OCI-LY1 (cell line): ENCODE measurements around the gene GPR158.

Experiments
- H2AFZ ChIP-seq: fragments of 200-600 bp; sonication (generic), shearing (Covaris generic); 2 replicates; pipeline ENCODE4 v1.6.0; 2014; ENCODE audit warnings: antibody characterized with exemption, mild to moderate bottlenecking, low read length
- H3F3A ChIP-seq: fragments of 200-600 bp; sonication (generic), shearing (Covaris generic); 2 replicates; pipeline ENCODE4 v1.6.0; 2014; ENCODE audit warnings: mild to moderate bottlenecking, antibody characterized with exemption, low read length, moderate library complexity; ENCODE audit not compliant: insufficient read depth
- H3K27ac ChIP-seq: fragments of 200-600 bp; sonication (generic); 2 replicates; pipeline ENCODE4 v1.5.1; 2014; ENCODE audit warnings: low read length, mixed run types, mild to moderate bottlenecking, low read depth; ENCODE audit not compliant: poor library complexity, severe bottlenecking
- H3K27me3 ChIP-seq: fragments of 200-600 bp; sonication (generic); 2 replicates; pipeline ENCODE4 v1.6.0; 2014; ENCODE audit warnings: antibody characterized with exemption, mild to moderate bottlenecking, low read length, moderate library complexity; ENCODE audit not compliant: insufficient read depth
- H3K36me3 ChIP-seq: fragments of 200-600 bp; sonication (generic); 2 replicates; pipeline ENCODE4 v1.6.1; 2014; ENCODE audit warnings: mild to moderate bottlenecking, antibody characterized with exemption, low read length, moderate library complexity, mixed read lengths; ENCODE audit not compliant: insufficient read depth
- H3K4me1 ChIP-seq: fragments of 200-600 bp; sonication (generic); 2 replicates; pipeline ENCODE4 v1.5.1; 2014; ENCODE audit warnings: mild to moderate bottlenecking, low read length, moderate library complexity; ENCODE audit not compliant: insufficient read depth, severe bottlenecking
- H3K4me2 ChIP-seq: fragments of 200-600 bp; sonication (generic), shearing (Covaris generic); 2 replicates; pipeline ENCODE4 v1.6.1; 2014; ENCODE audit warnings: low read length
- H3K4me3 ChIP-seq: fragments of 200-600 bp; sonication (generic); 2 replicates; pipeline ENCODE4 v1.5.1; 2014; ENCODE audit warnings: low read length, low read depth, mild to moderate bottlenecking, mixed read lengths; ENCODE audit not compliant: poor library complexity, severe bottlenecking
- H3K79me2 ChIP-seq: fragments of 200-600 bp; shearing (Covaris generic); 2 replicates; pipeline ENCODE4 v1.6.1; 2016; ENCODE audit warnings: mixed run types, low read length, mixed read lengths; ENCODE audit not compliant: insufficient read depth
- H3K9ac ChIP-seq: fragments of 200-600 bp; sonication (generic), shearing (Covaris generic); 2 replicates; pipeline ENCODE4 v1.6.1; 2014; ENCODE audit warnings: mild to moderate bottlenecking, low read length, mixed read lengths
- H3K9me2 ChIP-seq: fragments of 200-600 bp; sonication (generic), shearing (Covaris generic); 2 replicates; pipeline ENCODE4 v1.6.1; 2014; ENCODE audit warnings: low read depth, mild to moderate bottlenecking, low read length, mixed read lengths
- H3K9me3 ChIP-seq: fragments of 200-600 bp; shearing (Covaris generic); 2 replicates; pipeline ENCODE4 v1.6.1; 2014; ENCODE audit warnings: low read length, mixed read lengths
- H4K20me1 ChIP-seq: fragments of 200-600 bp; sonication (generic), shearing (Covaris generic); 2 replicates; pipeline ENCODE4 v1.6.0; 2016; ENCODE audit warnings: mild to moderate bottlenecking, low read length; ENCODE audit not compliant: insufficient read depth
- CTCF ChIP-seq: fragments of 200-600 bp; sonication (generic), shearing (Covaris generic); IDR thresholded peaks from 2 replicates; pipeline ENCODE4 v1.5.1; 2017; ENCODE audit warnings: mild to moderate bottlenecking, antibody characterized with exemption, low read length, moderate library complexity, mixed read lengths
- EZH2 ChIP-seq: fragments of 200-600 bp; sonication (generic), shearing (Covaris generic); IDR thresholded peaks from 2 replicates; pipeline ENCODE4 v1.8.0; 2017; ENCODE audit warnings: borderline replicate concordance, mixed run types, mild to moderate bottlenecking, antibody characterized with exemption, low read length, moderate library complexity, mixed read lengths

The GPR158 gene

GRCh38 chr10:25627606-25628005 is 452.8 kb downstream of the GPR158 start:
- H3K27ac ChIP-seq, result no peak overlapping the region
- no peaks in the 10 kb centered on the region for H3K79me2 ChIP-seq
- H3K9me3 ChIP-seq, result no peaks in the 10 kb centered on the region
- H3K9me2 ChIP-seq, result no peaks in the 10 kb centered on the region
- no peaks in the 10 kb centered on the region for H3K36me3 ChIP-seq
- no peaks in the 10 kb centered on the region for H4K20me1 ChIP-seq
- H3K27me3 ChIP-seq, result no peaks in the 10 kb centered on the region
- no peak overlapping the region for H3K4me3 ChIP-seq
- no peaks in the 10 kb centered on the region for H3K4me1 ChIP-seq
- no peaks in the 10 kb centered on the region for H3F3A ChIP-seq
- no peak overlapping the region for H2AFZ ChIP-seq
- H3K9ac ChIP-seq, result no peak overlapping the region
- TF ChIP-seq EZH2 (no peak), CTCF (no peak)
- H3K4me2 ChIP-seq, result no peak overlapping the region

- Histone ChIP-seq H3K9me3 (no peaks in the 10 kb centered on the region), H3K9me2 (no peaks in the 10 kb centered on the region), H3K36me3 (no peaks in the 10 kb centered on the region), H3K79me2 (no peaks in the 10 kb centered on the region), H3K4me2 (no peak overlapping the region), H3F3A (no peaks in the 10 kb centered on the region), H3K27me3 (no peaks in the 10 kb centered on the region), H4K20me1 (no peaks in the 10 kb centered on the region), H3K27ac (no peak overlapping the region), H3K9ac (no peak overlapping the region), H3K4me3 (no peak overlapping the region), H3K4me1 (no peaks in the 10 kb centered on the region), H2AFZ (no peak overlapping the region)
- TF ChIP-seq CTCF (no peak), EZH2 (no peak)
Observed at GRCh38 chr10:25629333-25629732, 454.5 kb downstream of the GPR158 start.

GRCh38 chr10:25631471-25631870 is 456.7 kb downstream of the GPR158 start:
- no peak overlapping the region for H3K9ac ChIP-seq
- no peaks in the 10 kb centered on the region for H3K4me1 ChIP-seq
- H3K36me3 ChIP-seq, result no peaks in the 10 kb centered on the region
- H3K4me2 ChIP-seq, result no peak overlapping the region
- H2AFZ ChIP-seq, result no peak overlapping the region
- no peaks in the 10 kb centered on the region for H3K9me2 ChIP-seq
- H4K20me1 ChIP-seq, result no peaks in the 10 kb centered on the region
- no peaks in the 10 kb centered on the region for H3F3A ChIP-seq
- H3K9me3 ChIP-seq, result no peaks in the 10 kb centered on the region
- no peaks in the 10 kb centered on the region for H3K79me2 ChIP-seq
- H3K27me3 ChIP-seq, result no peaks in the 10 kb centered on the region
- TF ChIP-seq CTCF, result no peak
- no peak for TF ChIP-seq EZH2
- H3K27ac ChIP-seq, result no peak overlapping the region
- H3K4me3 ChIP-seq, result no peak overlapping the region
